Stimulated activated CD8-positive, alpha-beta memory T cell treated with anti-CD3 and anti-CD28 coated beads, Interleukin-2, amount 100 ng/mL, for 48 hours (primary cell): ENCODE data around the gene CCDC93.

Source experiments
- DNase-seq, 2 donors: peaks; one replicate each; pipeline ENCODE4 v3.0.0-alpha.2; 2020; ENCODE audit warnings: low read depth in 2 of 2

CCDC93 gene

DNA sequence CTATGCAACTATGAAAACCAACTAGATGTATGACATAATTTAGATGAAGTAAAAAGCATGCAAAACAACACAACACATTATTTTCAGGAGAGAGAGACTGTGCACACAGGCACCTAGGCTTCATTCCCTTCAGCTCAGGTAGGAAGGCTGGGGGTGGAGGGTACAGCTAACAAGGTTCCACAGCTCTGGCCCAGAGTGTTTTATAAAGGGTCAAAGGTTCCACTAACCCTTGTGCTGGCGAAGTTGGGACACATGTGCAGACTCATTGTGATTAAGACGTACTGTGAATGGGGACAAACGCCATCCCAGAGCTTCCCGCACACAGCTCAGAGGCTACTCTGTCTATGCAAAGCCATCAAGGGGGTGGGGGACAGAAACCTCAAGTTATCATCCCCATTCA is 19.1 kb downstream of the CCDC93 start:
- no peak for DNase-seq

DNA sequence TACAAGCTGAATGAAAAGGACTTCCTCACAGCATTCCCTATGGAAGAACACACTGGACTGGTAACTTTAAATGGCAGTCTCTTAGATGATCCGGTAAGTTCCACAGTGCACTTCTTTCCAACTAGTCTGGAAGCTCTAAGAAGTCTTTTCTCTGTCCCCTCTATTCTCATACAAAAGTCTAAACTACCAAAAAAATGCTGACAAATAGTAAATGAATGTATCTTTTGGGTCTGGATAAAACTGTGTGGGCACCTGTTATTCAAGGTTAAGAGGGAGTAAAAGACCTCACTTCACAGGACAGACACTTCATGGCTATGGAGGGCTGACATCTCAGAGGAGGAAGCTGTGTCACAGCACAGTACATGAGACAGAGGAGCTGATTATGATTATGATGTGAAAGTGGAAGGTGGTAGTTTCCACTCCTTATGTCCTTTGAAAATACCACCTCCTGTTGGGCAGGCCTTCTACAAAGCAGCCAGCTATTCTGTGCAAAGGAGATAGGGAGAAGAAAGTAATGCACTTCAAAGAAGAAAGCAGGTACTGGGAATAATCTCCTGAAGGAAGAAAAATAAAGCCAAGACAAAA is 23.9 kb downstream of the CCDC93 start:
- no peak for DNase-seq

GRCh38 chr2:117987121-117987520 is 26.7 kb downstream of the CCDC93 start:
- no peak for DNase-seq

GRCh38 chr2:117985092-117985491 is 28.8 kb downstream of the CCDC93 start:
- no peak for DNase-seq

DNA sequence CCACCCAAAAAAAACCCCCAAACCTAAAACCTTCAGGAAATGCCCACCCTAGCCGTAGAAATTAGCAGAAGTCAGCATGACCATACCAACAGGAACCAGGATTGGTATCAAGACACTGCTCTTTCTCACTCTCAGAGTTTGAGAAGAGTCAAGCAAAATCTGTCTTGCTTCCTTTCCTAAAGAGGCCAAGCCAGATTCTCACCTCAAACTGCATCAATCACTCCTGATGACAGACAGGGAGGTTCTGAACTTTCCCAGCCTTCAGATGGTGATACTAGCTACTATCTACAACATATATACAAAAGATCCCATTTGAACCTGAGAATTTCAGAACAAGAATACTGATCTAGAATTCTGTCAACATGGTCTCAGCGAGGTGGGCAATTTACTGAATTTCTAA is 29.7 kb downstream of the CCDC93 start:
- no peak for DNase-seq

DNA sequence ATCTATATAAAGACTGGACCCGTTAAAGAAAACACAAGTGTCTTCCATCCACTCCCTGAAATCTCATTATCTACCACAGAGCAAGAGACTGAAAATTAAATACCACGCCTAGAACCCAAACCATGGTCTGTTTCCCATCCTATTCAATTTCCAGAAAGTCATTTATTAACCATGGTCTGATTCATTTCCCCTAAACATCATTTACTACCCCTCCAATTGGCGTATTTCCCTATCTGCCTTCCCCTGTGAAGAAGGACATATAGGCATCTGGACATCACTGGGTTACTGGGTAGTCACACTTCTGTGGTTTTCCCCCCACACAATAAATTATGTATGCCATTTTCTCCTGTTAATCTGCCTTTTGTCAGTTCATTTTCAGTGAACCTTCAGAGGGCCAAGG is 30.8 kb downstream of the CCDC93 start:
- DNase-seq, result no peak

DNA sequence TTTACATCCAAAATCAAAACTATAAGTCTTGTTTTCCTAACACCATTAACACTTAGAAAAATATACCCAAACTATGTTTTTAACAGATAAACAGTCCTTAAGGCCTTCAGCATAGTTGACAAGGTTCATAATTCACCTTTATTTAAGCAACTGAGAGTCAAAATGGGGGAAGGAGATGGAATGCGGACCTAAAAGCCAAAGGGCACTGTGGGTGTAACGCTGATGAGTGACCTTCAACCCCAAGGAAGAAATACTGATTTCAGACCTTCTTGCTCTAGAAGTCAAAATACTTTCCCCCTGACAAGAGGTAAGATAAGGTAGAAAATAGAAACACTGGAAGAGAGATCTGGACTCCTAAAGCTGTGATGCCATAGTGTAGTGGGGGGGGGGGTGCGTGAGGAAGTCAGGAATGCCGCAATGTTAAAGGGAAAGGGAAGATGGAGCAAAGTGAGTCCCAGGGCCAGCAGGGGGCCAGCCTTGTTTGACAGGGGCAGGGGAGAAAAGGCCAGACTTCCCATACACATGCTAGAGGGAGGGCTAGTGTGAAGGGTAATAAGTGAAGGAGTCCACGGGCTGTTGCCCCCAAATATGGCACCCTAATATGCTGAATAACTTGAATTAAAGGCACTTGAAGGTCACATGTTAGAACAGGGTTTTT is 31.4 kb downstream of the CCDC93 start:
- DNase-seq, result no peak

DNA sequence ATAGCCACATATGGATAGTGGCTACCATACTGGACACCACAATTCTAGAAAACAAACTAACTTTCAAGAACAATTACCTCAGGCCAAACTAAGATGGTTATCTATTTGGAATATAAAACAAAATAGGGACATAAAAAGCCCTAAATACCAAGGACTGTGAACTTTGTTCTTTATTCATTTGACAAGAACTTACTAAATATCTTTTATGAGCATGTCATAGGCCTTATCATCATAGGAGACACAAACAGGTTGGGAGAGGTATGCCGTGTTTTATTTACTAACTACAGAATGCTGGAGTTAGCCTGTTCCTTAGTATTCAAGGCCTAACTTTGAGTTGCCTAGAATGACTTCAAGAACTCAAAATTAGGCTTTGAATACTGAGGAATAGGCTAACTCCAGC is 32.1 kb downstream of the CCDC93 start:
- no peak for DNase-seq

- DNase-seq, result no peak
These were observed 32.8 kb downstream of the CCDC93 start for GRCh38 chr2:117980783-117981676.

DNA sequence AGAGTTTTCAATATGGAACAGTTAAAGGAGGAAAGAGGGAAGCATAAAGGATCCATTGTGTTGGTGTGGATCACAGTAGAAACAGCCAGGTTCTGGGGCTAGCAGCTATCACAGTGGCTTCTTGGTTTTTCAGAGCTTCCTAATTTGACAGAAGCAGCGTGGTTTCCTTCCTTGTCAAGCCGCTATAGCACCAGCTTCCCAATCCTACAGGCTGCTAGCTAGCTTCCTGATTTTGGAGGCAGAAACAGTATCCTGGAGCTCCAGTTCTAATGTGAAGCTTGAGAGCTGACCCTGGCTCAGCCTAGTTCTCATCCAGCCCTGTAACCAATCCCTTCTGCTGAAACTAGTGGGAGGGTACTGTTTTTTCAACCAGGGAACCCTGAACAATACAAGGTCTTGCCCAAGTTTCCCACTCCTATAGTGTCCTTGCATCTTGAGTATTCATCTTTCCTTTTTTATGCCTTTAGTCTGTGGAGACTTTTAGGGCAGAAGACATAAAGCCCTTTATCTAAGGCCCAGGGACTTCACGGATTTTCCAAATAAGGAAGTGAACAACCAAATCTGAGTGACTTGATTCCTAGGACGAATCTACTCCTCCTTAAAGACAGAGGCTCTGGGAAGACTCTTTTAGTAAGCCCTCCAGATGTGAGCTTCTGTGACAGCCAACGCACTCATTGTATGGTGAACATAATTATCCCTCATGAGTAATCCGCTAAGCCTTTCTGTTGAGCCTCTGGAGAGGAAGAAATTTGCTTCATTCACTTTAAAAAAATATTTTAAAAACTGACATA is 33.8 kb downstream of the CCDC93 start:
- no peak for DNase-seq

DNA sequence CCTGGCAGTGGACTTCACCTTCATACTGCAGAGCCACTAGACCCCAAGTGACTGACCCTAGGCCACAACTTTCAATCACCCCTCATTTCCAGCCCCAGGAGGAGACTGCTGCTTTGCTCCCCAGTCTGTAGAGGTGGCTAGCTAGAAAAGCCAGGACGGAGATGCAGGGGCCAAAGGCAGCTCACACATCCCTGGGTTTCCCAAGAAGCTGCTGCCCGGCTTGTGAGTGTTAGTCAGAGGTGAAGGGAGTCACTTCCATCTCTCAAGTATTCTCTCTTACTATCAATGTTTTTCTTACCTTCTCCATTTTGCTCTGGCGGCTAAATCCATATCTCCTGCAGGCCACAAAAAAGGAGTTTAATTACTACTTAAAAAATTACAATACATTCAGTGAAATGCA is 36.2 kb downstream of the CCDC93 start:
- DNase-seq, result no peak

DNA sequence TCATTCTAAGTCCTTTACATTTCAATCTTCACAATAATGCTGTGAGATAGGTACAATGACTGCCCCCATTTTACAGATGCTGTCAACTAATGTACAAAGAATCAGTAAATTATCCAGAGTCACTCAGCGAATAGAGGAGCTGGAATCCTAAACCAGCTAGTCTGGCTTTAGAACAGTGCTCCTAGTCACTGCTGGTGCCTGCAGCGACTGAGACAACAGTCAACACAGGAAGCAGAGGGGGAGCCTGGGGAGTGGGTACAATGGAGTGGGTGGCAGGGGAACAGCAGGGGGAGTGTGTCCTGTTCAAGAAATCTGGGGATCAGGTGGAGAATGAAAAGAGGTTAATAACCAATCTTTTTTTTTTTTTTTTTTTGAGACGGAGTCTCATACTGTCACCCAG is 37.3 kb downstream of the CCDC93 start:
- DNase-seq, result no peak

DNA sequence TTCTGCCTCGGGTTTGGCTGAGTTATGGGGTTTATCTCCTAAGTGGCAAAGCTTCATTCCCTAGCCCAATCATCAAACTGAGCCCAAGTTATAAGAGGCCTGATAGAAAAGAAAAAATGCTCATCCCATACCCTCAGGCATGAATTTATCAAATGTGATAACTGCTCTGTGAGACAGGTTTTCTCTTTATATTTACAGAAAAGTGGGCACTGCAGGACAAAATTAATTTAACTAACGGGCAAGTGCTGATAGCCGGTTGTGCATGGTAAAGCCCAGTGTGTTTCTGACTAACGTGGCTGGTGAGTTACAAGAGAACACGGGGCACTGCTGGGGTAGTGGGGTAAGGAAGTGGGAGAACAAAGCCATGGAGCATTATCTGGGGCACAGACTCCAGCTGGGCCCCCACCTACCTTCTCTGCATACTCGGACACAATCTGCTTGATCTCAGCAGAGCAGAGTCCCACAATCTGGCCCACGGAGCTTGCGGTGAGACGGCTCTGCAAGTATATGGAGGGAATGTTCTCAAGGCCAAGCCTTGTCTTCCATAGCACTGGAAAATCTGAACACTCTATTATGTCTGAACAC is 40.3 kb downstream of the CCDC93 start:
- no peak for DNase-seq

GRCh38 chr2:117972476-117973123 is 41.3 kb downstream of the CCDC93 start:
- DNase-seq, result no peak

- DNase-seq, result no peak
These were observed 45.1 kb downstream of the CCDC93 start for GRCh38 chr2:117968722-117969121.

- no peak for DNase-seq
These were observed 45.7 kb downstream of the CCDC93 start for GRCh38 chr2:117967977-117968718.

- DNase-seq, result no peak
These were observed 50.4 kb downstream of the CCDC93 start for GRCh38 chr2:117963446-117963845.

GRCh38 chr2:117961201-117961600 is 52.7 kb downstream of the CCDC93 start:
- no peak for DNase-seq

- no peak for DNase-seq
These were observed 53.6 kb downstream of the CCDC93 start for GRCh38 chr2:117960231-117960630.

DNA sequence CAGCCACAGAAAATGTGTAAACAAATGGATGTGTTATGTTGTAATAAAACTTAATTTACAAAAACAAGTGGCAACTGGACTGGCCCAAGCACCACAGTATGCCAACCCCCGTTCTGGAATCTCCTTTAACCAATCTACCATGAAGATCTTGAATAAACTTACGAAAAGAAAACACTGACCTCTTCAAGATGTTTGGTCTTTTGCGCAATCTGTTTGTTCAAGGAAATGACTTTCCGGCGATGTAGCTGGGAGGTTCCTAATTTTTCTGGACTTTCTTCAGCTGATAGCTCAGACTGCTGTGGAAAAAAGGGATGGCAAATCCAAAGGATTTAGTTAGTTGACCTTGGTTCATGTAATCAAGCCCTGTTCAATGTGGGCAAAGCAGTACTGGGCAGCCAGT is 55.7 kb downstream of the CCDC93 start:
- no peak for DNase-seq

DNA sequence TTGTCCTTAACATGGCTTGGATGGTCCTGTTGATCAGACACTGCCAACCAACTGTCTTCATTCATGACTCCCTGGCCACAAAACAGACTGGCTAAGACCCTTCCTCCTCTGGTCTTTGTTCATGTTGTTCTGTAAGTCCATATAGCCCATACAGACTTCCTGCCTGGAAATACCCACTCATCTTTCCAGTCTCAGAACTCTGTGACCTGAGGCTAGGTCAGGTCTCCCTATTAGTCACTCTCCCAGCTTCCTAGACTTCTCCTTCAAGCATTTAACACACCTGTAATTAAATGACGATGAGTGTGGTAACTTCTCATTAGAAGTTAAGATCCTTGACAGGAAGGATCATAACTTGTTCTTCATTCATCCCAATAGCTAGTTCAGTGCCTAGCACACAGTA is 56.3 kb downstream of the CCDC93 start:
- DNase-seq, result no peak
